GM04504 (cell line): ENCODE data around the gene FAM83B.
A peak's percentile ranks its signal among the peaks of the same experiment; 100 is the strongest.
"Not testable (repeated sequence)": the region's sequence is repeated elsewhere in the genome, so short reads cannot be mapped to it uniquely, and the experiment has no call there.

Source experiments
- DNase-seq: peaks from one replicate; pipeline ENCODE4 v3.0.0-alpha.2; 2012; ENCODE audit warnings: low read depth

The FAM83B gene

GRCh38 chr6:54861905-54862616 is 15.5 kb downstream of the FAM83B start:
- DNase-seq: no peak

- DNase-seq: no peak
Measured at GRCh38 chr6:54864272-54864671, 17.7 kb downstream of the FAM83B start.

GRCh38 chr6:54865091-54865631 is 18.6 kb downstream of the FAM83B start:
- DNase-seq: no peak

- DNase-seq: no peak
Measured at GRCh38 chr6:54868556-54868955, 22.0 kb downstream of the FAM83B start.

- no peak for DNase-seq
Measured at GRCh38 chr6:54873599-54873998, 27.0 kb downstream of the FAM83B start.

GRCh38 chr6:54874349-54875048 is 27.9 kb downstream of the FAM83B start:
- DNase-seq: no peak

- DNase-seq: no peak
Measured at GRCh38 chr6:54875539-54875938, 29.0 kb downstream of the FAM83B start.

GRCh38 chr6:54876365-54876764 is 29.8 kb downstream of the FAM83B start:
- no peak for DNase-seq

- DNase-seq: no peak
Measured at GRCh38 chr6:54876871-54877270, 30.3 kb downstream of the FAM83B start.

GRCh38 chr6:54877713-54878317 is 31.2 kb downstream of the FAM83B start:
- DNase-seq: no peak

GRCh38 chr6:54878718-54879117 is 32.1 kb downstream of the FAM83B start:
- DNase-seq: no peak

- no peak for DNase-seq
Measured at GRCh38 chr6:54879188-54879985, 32.8 kb downstream of the FAM83B start.

GRCh38 chr6:54881067-54881730 is 34.6 kb downstream of the FAM83B start:
- DNase-seq: no peak

GRCh38 chr6:54881891-54882290 is 35.3 kb downstream of the FAM83B start:
- not testable (repeated sequence) for DNase-seq

- DNase-seq: no peak
Measured at GRCh38 chr6:54886932-54887584, 40.5 kb downstream of the FAM83B start.

GRCh38 chr6:54891536-54891935 is 45.0 kb downstream of the FAM83B start:
- no peak for DNase-seq

- peak; percentile 62 for DNase-seq
Measured at GRCh38 chr6:54892831-54893230, 46.3 kb downstream of the FAM83B start.

- no peak for DNase-seq
Measured at GRCh38 chr6:54893818-54894217, 47.2 kb downstream of the FAM83B start.

GRCh38 chr6:54896302-54896701 is 49.7 kb downstream of the FAM83B start:
- DNase-seq: no peak

GRCh38 chr6:54897462-54898189 is 51.1 kb downstream of the FAM83B start:
- no peak for DNase-seq
